A549 (cell line): ENCODE results near the gene SRSF7. TPM values are rescaled to one million over a fixed set of nuclear protein-coding genes. Genes with fewer than 3 reads are reported as not detected.

Source experiments
- ATAC-seq, 2 experiments: fragments of 200-7000 bp in 1 of 2; fragments of >200 bp in 1 of 2; cut with Nextera tagmentation in 1 of 2; cut with Tn5 transposase in 1 of 2; 3 replicates each; pipeline versions ENCODE4 v1.8.0 to v1.9.1; 2018 to 2020; ENCODE audit warnings: mild to moderate bottlenecking in 1 of 2, moderate library complexity in 1 of 2
- CTCF ChIA-PET: fragments of 300-600 bp; sonication (Branson Sonifier 250); formaldehyde crosslinking; extraction: SDS; loops from one replicate; lab custom pipeline; 2021; ENCODE audit warnings: antibody characterized with exemption, inconsistent platforms; lab: Yijun Ruan, JAX
- POLR2A ChIA-PET: fragments of 350-600 bp; formaldehyde crosslinking; extraction: SDS; loops from one replicate; lab custom pipeline; 2021; ENCODE audit warnings: antibody characterized with exemption, inconsistent platforms; lab: Yijun Ruan, JAX
- DNase-seq, 2 experiments: peaks; one replicate each; pipeline versions ENCODE4 v3.0.0 to v3.0.0-alpha.2; 2011 to 2016; ENCODE audit warnings: low read depth in 1 of 2, low spot score in 1 of 2
- FAIRE-seq: peaks from 2 replicates; lab custom pipeline; 2011; peaks lifted over from hg19 to GRCh38; lab: Jason Lieb, UNC
- H3K27ac ChIP-seq, 2 experiments: fragments of >200 bp; sonication (Bioruptor Twin); formaldehyde crosslinking; 3 replicates each; pipeline ENCODE4 v1.5.1; 2016 to 2017
- H3K4me1 ChIP-seq: fragments of >200 bp; sonication (Bioruptor Twin); formaldehyde crosslinking; 3 replicates; pipeline ENCODE4 v1.6.1; 2016
- H3K4me2 ChIP-seq: fragments of >200 bp; sonication (Bioruptor Twin); formaldehyde crosslinking; 3 replicates; pipeline ENCODE4 v1.6.1; 2016
- H3K4me3 ChIP-seq: fragments of >200 bp; sonication (Bioruptor Twin); formaldehyde crosslinking; 3 replicates; pipeline ENCODE4 v1.5.1; 2016
- H3K9me3 ChIP-seq: fragments of >200 bp; sonication (Bioruptor Twin); formaldehyde crosslinking; 3 replicates; pipeline ENCODE4 v1.6.1; 2016
- BCL3 ChIP-seq: fragments of >200 bp; sonication (Bioruptor Twin); formaldehyde crosslinking; IDR thresholded peaks from 3 replicates; pipeline ENCODE4 v1.6.1; 2016
- BHLHE40 ChIP-seq: IDR thresholded peaks from 2 replicates; pipeline ENCODE4 v1.6.1; 2012; ENCODE audit warnings: low read depth, low read length, inconsistent platforms
- CBX2 ChIP-seq: fragments of 200-600 bp; sonication (generic); IDR thresholded peaks from 2 replicates; pipeline ENCODE4 v1.6.1; 2016; ENCODE audit warnings: low read depth, mild to moderate bottlenecking, borderline replicate concordance
- CHD2 ChIP-seq: fragments of 150-350 bp; IDR thresholded peaks from 2 replicates; pipeline ENCODE4 v1.6.1; 2014; ENCODE audit warnings: low read length; ENCODE audit not compliant: partially characterized antibody
- CHD4 ChIP-seq: fragments of 200-600 bp; sonication (generic); IDR thresholded peaks from 2 replicates; pipeline ENCODE4 v1.6.1; 2016; ENCODE audit warnings: antibody characterized with exemption, mild to moderate bottlenecking, borderline replicate concordance
- EHMT2 ChIP-seq: fragments of 200-600 bp; sonication (generic); IDR thresholded peaks from 2 replicates; pipeline ENCODE4 v1.6.1; 2016; ENCODE audit warnings: antibody characterized with exemption, low read depth, mild to moderate bottlenecking, moderate library complexity
- ELK1 ChIP-seq: fragments of 150-350 bp; IDR thresholded peaks from 2 replicates; pipeline ENCODE4 v1.6.1; 2014; ENCODE audit warnings: low read depth, mild to moderate bottlenecking, low read length
- EP300 ChIP-seq, 2 experiments: fragments of >200 bp; sonication (Bioruptor Twin); formaldehyde crosslinking; IDR thresholded peaks; 2 replicates in 1 of 2; 3 replicates in 1 of 2; pipeline ENCODE4 v1.6.1; 2016 to 2017
- ESRRA ChIP-seq: fragments of 150-350 bp; IDR thresholded peaks from 2 replicates; pipeline ENCODE4 v1.6.1; 2014; ENCODE audit warnings: mild to moderate bottlenecking, low read length, borderline replicate concordance
- FOSL2 ChIP-seq, 2 experiments: fragments of 450-650 bp in 1 of 2; fragments of >200 bp in 1 of 2; sonication (Bioruptor Twin) in 1 of 2; formaldehyde crosslinking; IDR thresholded peaks; 2 replicates each; pipeline versions ENCODE4 v1.5.0 to v1.6.1; 2016 to 2020; ENCODE audit warnings: mild to moderate bottlenecking in 1 of 2, moderate library complexity in 1 of 2
- HEYL ChIP-seq: fragments of 250-450 bp; sonication (Bioruptor Pico); IDR thresholded peaks from 2 replicates; pipeline ENCODE4 v1.8.0; 2021; ENCODE audit warnings: mild to moderate bottlenecking, moderate library complexity
- HMGXB4 ChIP-seq: fragments of 250-450 bp; sonication (Bioruptor Pico); IDR thresholded peaks from 2 replicates; pipeline ENCODE4 v1.5.0; 2021; ENCODE audit warnings: mild to moderate bottlenecking, moderate library complexity, borderline replicate concordance
- JUN ChIP-seq, 2 experiments: fragments of >200 bp; sonication (Bioruptor Twin); formaldehyde crosslinking; IDR thresholded peaks; 2 replicates in 1 of 2; 3 replicates in 1 of 2; pipeline ENCODE4 v1.6.1; 2016 to 2017
- MAFK ChIP-seq: fragments of 450-650 bp; IDR thresholded peaks from 2 replicates; pipeline ENCODE4 v1.6.1; 2014; ENCODE audit not compliant: partially characterized antibody
- MAZ ChIP-seq: fragments of 150-350 bp; IDR thresholded peaks from 2 replicates; pipeline ENCODE4 v1.6.1; 2014; ENCODE audit warnings: antibody characterized with exemption, low read depth, low read length, borderline replicate concordance
- NPAS2 ChIP-seq: fragments of 250-450 bp; sonication (Bioruptor Pico); IDR thresholded peaks from 2 replicates; pipeline ENCODE4 v1.8.0; 2022; ENCODE audit warnings: mild to moderate bottlenecking, moderate library complexity, borderline replicate concordance
- PHF8 ChIP-seq: fragments of 200-600 bp; sonication (generic); IDR thresholded peaks from 2 replicates; pipeline ENCODE4 v1.6.1; 2016; ENCODE audit warnings: low read depth, mild to moderate bottlenecking, antibody characterized with exemption, moderate library complexity, borderline replicate concordance
- POLR2A ChIP-seq: IDR thresholded peaks from 2 replicates; pipeline ENCODE4 v1.6.1; 2012; ENCODE audit warnings: mild to moderate bottlenecking, low read length
- RAD21 ChIP-seq, 2 experiments: fragments of >200 bp in 1 of 2; sonication (Bioruptor Twin) in 1 of 2; formaldehyde crosslinking in 1 of 2; IDR thresholded peaks in 1 of 2; conservative IDR thresholded peaks in 1 of 2; 2 replicates in 1 of 2; 3 replicates in 1 of 2; pipeline ENCODE4 v1.6.1; 2012 to 2018; ENCODE audit warnings: inconsistent platforms in 1 of 2
- RARB ChIP-seq: fragments of 250-450 bp; sonication (Bioruptor Pico); IDR thresholded peaks from 2 replicates; pipeline ENCODE4 v1.8.0; 2021; ENCODE audit warnings: mild to moderate bottlenecking, moderate library complexity
- TFCP2L1 ChIP-seq: fragments of 250-450 bp; sonication (Bioruptor Pico); IDR thresholded peaks from 2 replicates; pipeline ENCODE4 v1.5.0; 2021; ENCODE audit warnings: mild to moderate bottlenecking
- TP53 ChIP-seq: fragments of 250-450 bp; sonication (Bioruptor Pico); IDR thresholded peaks from 2 replicates; pipeline ENCODE4 v1.5.0; 2021; ENCODE audit warnings: mild to moderate bottlenecking, moderate library complexity
- ZFP36 ChIP-seq: fragments of 450-650 bp; IDR thresholded peaks from 2 replicates; pipeline ENCODE4 v1.6.1; 2014; ENCODE audit warnings: borderline replicate concordance; ENCODE audit not compliant: partially characterized antibody
- WGBS: methylation state at CpG from one replicate; pipeline ENCODE4 v1.1.6; 2017; ENCODE audit errors: missing lambda C conversion rate; 5-methylcytosine and 5-hydroxymethylcytosine counted together
- polyA plus RNA-seq, 4 experiments: library from polyadenylated mRNA; depleted of rRNA in 3 of 4; stranded (reverse); fragments of >200 nt; fragmentation: RNase III in 1 of 4; extraction: RNeasy Plus Mini Kit Qiagen cat#74134 plus additional on column Dnase treatment in 1 of 4; gene quantifications; 2 replicates in 3 of 4; 3 replicates in 1 of 4; pipeline ENCODE4 v1.2.3, GENCODE V29; 2011 to 2017
- TF ChIP-seq, protein P1 (sequence below): fragments of >200 bp; sonication (Bioruptor Twin); formaldehyde crosslinking; IDR thresholded peaks from 3 replicates; pipeline ENCODE4 v1.5.1; 2016
- TF ChIP-seq, protein P2 (sequence below): fragments of 200-600 bp; sonication (generic); IDR thresholded peaks from 2 replicates; pipeline ENCODE4 v1.6.1; 2016; ENCODE audit warnings: antibody characterized with exemption, mild to moderate bottlenecking, moderate library complexity
- TF ChIP-seq, protein P3 (sequence below): IDR thresholded peaks from 2 replicates; pipeline ENCODE4 v1.6.1; 2012; ENCODE audit warnings: low read depth, borderline replicate concordance

The SRSF7 gene
- polyA plus RNA-seq, 2 of the 4 experiments (the other 2 are of a cell fraction) = 397 to 544 TPM

GRCh38 chr2:38713338-38713737 lies 37.8 kb downstream of the SRSF7 start:
- ATAC-seq (no peak), FAIRE-seq (no peak), DNase-seq (no peak)
- Histone ChIP-seq H3K4me1 (peaks cover 19% of the 10 kb centered on the region), H3K27ac (no peak overlapping the region; a peak in 1 of 6 replicates), H3K9me3 (no peaks in the 10 kb centered on the region), H3K4me2 (no peak overlapping the region), H3K4me3 (no peak overlapping the region)
- ChIA-PET POLR2A (interaction anchor here (0.8 to 1.2 kb wide), 3 partner anchors 10 to 111 kb away, joined by 3 to 5 read pairs (median 5); partner anchors contain the start of gene SRSF7), CTCF (interaction anchor here (0.8 to 2.1 kb wide), 6 partner anchors 9 to 132 kb away, joined by 3 to 8 read pairs (median 6); partner anchors contain the start of gene HNRNPLL)
- WGBS = 90% methylated on average over 3 of the region's 3 CpGs
- TF ChIP-seq BCL3 (no peak), MAFK (no peak), TP53 (CRISPR knock-in tag) (no peak), PHF8 (no peak), EHMT2 (no peak), FOSL2 (IDR thresholded peaks at IDR 0.05) (no peak), FOSL2 (CRISPR knock-in tag; IDR thresholded peaks at IDR 0.05) (no peak), CBX2 (no peak), ZFP36 (no peak), HEYL (no peak), MAZ (no peak)
- TF ChIP-seq, protein P1, sequence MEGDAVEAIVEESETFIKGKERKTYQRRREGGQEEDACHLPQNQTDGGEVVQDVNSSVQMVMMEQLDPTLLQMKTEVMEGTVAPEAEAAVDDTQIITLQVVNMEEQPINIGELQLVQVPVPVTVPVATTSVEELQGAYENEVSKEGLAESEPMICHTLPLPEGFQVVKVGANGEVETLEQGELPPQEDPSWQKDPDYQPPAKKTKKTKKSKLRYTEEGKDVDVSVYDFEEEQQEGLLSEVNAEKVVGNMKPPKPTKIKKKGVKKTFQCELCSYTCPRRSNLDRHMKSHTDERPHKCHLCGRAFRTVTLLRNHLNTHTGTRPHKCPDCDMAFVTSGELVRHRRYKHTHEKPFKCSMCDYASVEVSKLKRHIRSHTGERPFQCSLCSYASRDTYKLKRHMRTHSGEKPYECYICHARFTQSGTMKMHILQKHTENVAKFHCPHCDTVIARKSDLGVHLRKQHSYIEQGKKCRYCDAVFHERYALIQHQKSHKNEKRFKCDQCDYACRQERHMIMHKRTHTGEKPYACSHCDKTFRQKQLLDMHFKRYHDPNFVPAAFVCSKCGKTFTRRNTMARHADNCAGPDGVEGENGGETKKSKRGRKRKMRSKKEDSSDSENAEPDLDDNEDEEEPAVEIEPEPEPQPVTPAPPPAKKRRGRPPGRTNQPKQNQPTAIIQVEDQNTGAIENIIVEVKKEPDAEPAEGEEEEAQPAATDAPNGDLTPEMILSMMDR = no peak

GRCh38 chr2:38712871-38713270 lies 38.3 kb downstream of the SRSF7 start:
- WGBS = 63% methylated on average over 4 of the region's 4 CpGs
- TF ChIP-seq NPAS2 (CRISPR knock-in tag) (no peak), HMGXB4 (CRISPR knock-in tag) (no peak), POLR2A (no peak), BHLHE40 (no peak), CHD2 (no peak), JUN (IDR thresholded peaks at IDR 0.05) (no peak), ELK1 (no peak), ZFP36 (no peak), CHD4 (no peak), ESRRA (no peak), EP300 (IDR thresholded peaks at IDR 0.05) (no peak), RAD21 (conservative IDR thresholded peaks at IDR 0.05 in 1 of 2, IDR thresholded peaks at IDR 0.05 in 1 of 2) (no peak), TFCP2L1 (no peak), RARB (CRISPR knock-in tag) (no peak)
- TF ChIP-seq, protein P2, sequence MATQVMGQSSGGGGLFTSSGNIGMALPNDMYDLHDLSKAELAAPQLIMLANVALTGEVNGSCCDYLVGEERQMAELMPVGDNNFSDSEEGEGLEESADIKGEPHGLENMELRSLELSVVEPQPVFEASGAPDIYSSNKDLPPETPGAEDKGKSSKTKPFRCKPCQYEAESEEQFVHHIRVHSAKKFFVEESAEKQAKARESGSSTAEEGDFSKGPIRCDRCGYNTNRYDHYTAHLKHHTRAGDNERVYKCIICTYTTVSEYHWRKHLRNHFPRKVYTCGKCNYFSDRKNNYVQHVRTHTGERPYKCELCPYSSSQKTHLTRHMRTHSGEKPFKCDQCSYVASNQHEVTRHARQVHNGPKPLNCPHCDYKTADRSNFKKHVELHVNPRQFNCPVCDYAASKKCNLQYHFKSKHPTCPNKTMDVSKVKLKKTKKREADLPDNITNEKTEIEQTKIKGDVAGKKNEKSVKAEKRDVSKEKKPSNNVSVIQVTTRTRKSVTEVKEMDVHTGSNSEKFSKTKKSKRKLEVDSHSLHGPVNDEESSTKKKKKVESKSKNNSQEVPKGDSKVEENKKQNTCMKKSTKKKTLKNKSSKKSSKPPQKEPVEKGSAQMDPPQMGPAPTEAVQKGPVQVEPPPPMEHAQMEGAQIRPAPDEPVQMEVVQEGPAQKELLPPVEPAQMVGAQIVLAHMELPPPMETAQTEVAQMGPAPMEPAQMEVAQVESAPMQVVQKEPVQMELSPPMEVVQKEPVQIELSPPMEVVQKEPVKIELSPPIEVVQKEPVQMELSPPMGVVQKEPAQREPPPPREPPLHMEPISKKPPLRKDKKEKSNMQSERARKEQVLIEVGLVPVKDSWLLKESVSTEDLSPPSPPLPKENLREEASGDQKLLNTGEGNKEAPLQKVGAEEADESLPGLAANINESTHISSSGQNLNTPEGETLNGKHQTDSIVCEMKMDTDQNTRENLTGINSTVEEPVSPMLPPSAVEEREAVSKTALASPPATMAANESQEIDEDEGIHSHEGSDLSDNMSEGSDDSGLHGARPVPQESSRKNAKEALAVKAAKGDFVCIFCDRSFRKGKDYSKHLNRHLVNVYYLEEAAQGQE = no peak
- TF ChIP-seq, protein P3, sequence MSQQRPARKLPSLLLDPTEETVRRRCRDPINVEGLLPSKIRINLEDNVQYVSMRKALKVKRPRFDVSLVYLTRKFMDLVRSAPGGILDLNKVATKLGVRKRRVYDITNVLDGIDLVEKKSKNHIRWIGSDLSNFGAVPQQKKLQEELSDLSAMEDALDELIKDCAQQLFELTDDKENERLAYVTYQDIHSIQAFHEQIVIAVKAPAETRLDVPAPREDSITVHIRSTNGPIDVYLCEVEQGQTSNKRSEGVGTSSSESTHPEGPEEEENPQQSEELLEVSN = no peak
- CTCF ChIA-PET = interaction anchor here (1.2 to 2.1 kb wide), 5 partner anchors 9 to 131 kb away, joined by 3 to 8 read pairs (median 6); partner anchors contain the start of gene HNRNPLL
- peaks cover 19% of the 10 kb centered on the region for H3K4me1 ChIP-seq
- H3K9me3 ChIP-seq = no peaks in the 10 kb centered on the region
- no peak overlapping the region for H3K4me2 ChIP-seq
- no peak for ATAC-seq
- no peak overlapping the region; a peak in 1 of 6 replicates for H3K27ac ChIP-seq
- FAIRE-seq = no peak
- POLR2A ChIA-PET = interaction anchor here (1.2 kb wide), 2 partner anchors 10 to 38 kb away, joined by 5 read pairs; partner anchors contain the start of gene SRSF7
- no peak for DNase-seq
- H3K4me3 ChIP-seq = no peak overlapping the region
